Endodermal cell (in vitro differentiated cells): ENCODE measurements around the gene PPFIBP2. TPM values are rescaled to one million over a fixed set of nuclear protein-coding genes. Genes with fewer than 3 reads are reported as not detected.

Experiments used
- DNase-seq: peaks from one replicate; pipeline ENCODE4 v3.0.0-alpha.2; 2017
- H3K27ac ChIP-seq: 2 replicates; pipeline ENCODE4 v1.5.1; 2013; ENCODE audit warnings: mild to moderate bottlenecking, low read depth, low read length, moderate library complexity
- H3K27me3 ChIP-seq: 2 replicates; pipeline ENCODE4 v1.6.1; 2013; ENCODE audit warnings: mild to moderate bottlenecking, low read length, moderate library complexity; ENCODE audit not compliant: insufficient read depth, control insufficient read depth, poor library complexity, severe bottlenecking
- H3K36me3 ChIP-seq: 2 replicates; pipeline ENCODE4 v1.7.0; 2013; ENCODE audit warnings: mild to moderate bottlenecking, low read length, moderate library complexity; ENCODE audit not compliant: control insufficient read depth, insufficient read depth
- H3K4me1 ChIP-seq: one replicate; pipeline ENCODE4 v1.7.0; 2013; ENCODE audit warnings: low read length; ENCODE audit not compliant: control insufficient read depth, insufficient read depth
- H3K4me3 ChIP-seq: 2 replicates; pipeline ENCODE4 v1.5.1; 2013; ENCODE audit warnings: mild to moderate bottlenecking, low read length, moderate library complexity
- H3K9ac ChIP-seq: 2 replicates; pipeline ENCODE4 v1.6.1; 2013; ENCODE audit warnings: mild to moderate bottlenecking, low read length, moderate library complexity; ENCODE audit not compliant: poor library complexity, severe bottlenecking; ENCODE audit errors: extremely low read depth
- H3K9me3 ChIP-seq: 2 replicates; pipeline ENCODE4 v1.6.1; 2013; ENCODE audit warnings: mild to moderate bottlenecking, low read length, moderate library complexity; ENCODE audit not compliant: control insufficient read depth
- H3K27ac Mint-ChIP-seq: 2 replicates; pipeline ENCODE4 v1.8.0; 2020; ENCODE audit warnings: mixed read lengths
- H3K27me3 Mint-ChIP-seq: 2 replicates; pipeline ENCODE4 v1.8.0; 2021; ENCODE audit warnings: mild to moderate bottlenecking, mixed read lengths; ENCODE audit not compliant: insufficient read depth
- H3K36me3 Mint-ChIP-seq: 2 replicates; pipeline ENCODE4 v1.8.0; 2020; ENCODE audit warnings: low read depth, mixed read lengths
- H3K4me1 Mint-ChIP-seq: 2 replicates; pipeline ENCODE4 v1.8.0; 2020; ENCODE audit warnings: mixed read lengths
- H3K4me3 Mint-ChIP-seq: 2 replicates; pipeline ENCODE4 v1.8.0; 2020; ENCODE audit warnings: mild to moderate bottlenecking, moderate library complexity, mixed read lengths
- H3K9me3 Mint-ChIP-seq: 2 replicates; pipeline ENCODE4 v1.8.0; 2020; ENCODE audit warnings: mild to moderate bottlenecking, mixed read lengths
- CTCF ChIP-seq: fragments of 200-600 bp; sonication (generic); conservative IDR thresholded peaks from 2 replicates; pipeline ENCODE4 v1.5.0; 2021; ENCODE audit warnings: antibody characterized with exemption, mild to moderate bottlenecking
- WGBS, 2 experiments: methylation state at CpG; one replicate each; pipeline versions ENCODE4 v1.1.5 to v1.1.7; 2013; ENCODE audit warnings: missing lambda C conversion rate in 2 of 2, mixed read lengths in 1 of 2; ENCODE audit not compliant: insufficient coverage in 1 of 2, insufficient read length in 1 of 2; 5-methylcytosine and 5-hydroxymethylcytosine counted together
- total RNA-seq, 2 donors: library from RNA; stranded (reverse); fragmentation: NEBNext Ultra II Directional in 1 of 2; extraction: Animal tissue kit (Norgen Biotek cat#: 25700) in 1 of 2; gene quantifications; 2 replicates in 1 of 2; 3 replicates in 1 of 2; pipeline ENCODE4 v1.2.1, GENCODE V29; 2021

PPFIBP2 gene
- total RNA-seq, 2 donors from 2014 or later = 149 to 195 TPM

GRCh38 chr11:7687386-7687785 is 173.6 kb downstream of the PPFIBP2 start:
- H3K36me3 ChIP-seq = peaks cover 47% of the 10 kb centered on the region
- H3K9ac ChIP-seq = no peak overlapping the region
- H3K27ac ChIP-seq = no peak overlapping the region
- no peaks in the 10 kb centered on the region for H3K9me3 Mint-ChIP-seq
- H3K27me3 Mint-ChIP-seq = no peaks in the 10 kb centered on the region
- H3K27me3 ChIP-seq = no peaks in the 10 kb centered on the region
- H3K9me3 ChIP-seq = no peaks in the 10 kb centered on the region
- peaks cover 21% of the 10 kb centered on the region for H3K4me1 Mint-ChIP-seq
- H3K4me3 Mint-ChIP-seq = no peak overlapping the region
- 98 to 100% methylated on average over 1 of the region's 1 CpG for whole genome bisulfite sequencing, 2 experiments
- H3K4me3 ChIP-seq = no peak overlapping the region
- H3K27ac Mint-ChIP-seq = no peak overlapping the region
- peaks cover 18% of the 10 kb centered on the region for H3K36me3 Mint-ChIP-seq
- peaks cover 3% of the 10 kb centered on the region for H3K4me1 ChIP-seq
- TF ChIP-seq CTCF = no peak
- DNase-seq = no peak

DNA sequence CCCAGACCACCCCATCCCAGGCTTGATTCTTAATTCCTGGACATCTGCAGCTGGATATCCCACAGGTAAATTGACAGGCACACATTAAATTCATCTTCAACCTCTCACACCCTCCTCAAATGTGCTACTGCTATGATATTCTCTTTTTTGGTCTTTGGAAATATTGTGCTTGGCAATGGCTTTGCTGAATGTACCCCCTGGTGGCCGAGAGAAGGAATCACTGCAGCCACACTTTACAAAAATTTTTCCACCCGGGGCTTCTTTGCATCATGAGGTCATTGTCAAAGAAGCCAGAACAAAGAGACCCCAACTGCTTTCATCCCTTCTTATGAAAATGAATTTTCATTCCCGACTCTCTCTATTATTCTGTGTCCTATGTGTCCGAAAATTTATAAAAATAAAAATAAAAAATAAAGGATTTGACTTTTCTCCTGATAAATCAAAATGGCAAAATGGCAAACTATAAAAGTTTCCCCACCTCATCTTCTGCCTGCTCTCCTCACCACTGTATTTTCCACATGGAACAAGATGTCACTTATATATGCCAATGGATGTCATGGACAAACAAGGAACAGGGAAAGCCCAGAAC is 174.5 kb downstream of the PPFIBP2 start:
- no peaks in the 10 kb centered on the region for H3K9me3 ChIP-seq
- Mint-ChIP-seq H3K4me1 (peaks cover 26% of the 10 kb centered on the region), H3K36me3 (peaks cover 21% of the 10 kb centered on the region), H3K27me3 (no peaks in the 10 kb centered on the region), H3K9me3 (no peaks in the 10 kb centered on the region), H3K27ac (peak overlapping the region; percentile 41), H3K4me3 (no peak overlapping the region)
- peaks cover 11% of the 10 kb centered on the region for H3K4me1 ChIP-seq
- H3K9ac ChIP-seq = no peak overlapping the region
- no peak overlapping the region for H3K4me3 ChIP-seq
- 0 to 22% methylated on average over 2 of the region's 4 CpGs for WGBS, 2 experiments
- H3K27ac ChIP-seq = no peak overlapping the region
- no peak for DNase-seq
- peaks cover 47% of the 10 kb centered on the region for H3K36me3 ChIP-seq
- TF ChIP-seq CTCF = peak; percentile 92
- H3K27me3 ChIP-seq = no peaks in the 10 kb centered on the region

DNA sequence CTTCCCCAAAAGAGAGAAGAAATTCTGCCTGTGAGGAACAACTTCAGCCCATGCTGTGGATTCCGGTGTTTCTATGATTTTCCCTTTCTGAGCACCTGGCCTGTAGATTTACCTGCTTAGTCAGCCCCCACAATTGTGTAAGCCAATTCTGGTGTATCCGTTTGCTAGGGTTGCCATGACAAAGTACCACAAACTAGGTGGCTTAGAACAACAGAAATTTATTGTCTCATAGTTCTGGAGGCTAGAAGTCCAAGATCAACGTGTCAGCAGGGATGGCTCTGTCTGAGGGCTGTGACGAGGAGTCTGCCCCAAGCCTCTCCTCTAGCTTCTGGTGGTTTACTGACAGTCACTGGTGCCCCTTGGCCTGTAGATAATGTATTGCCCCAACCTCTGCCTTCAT is 175.4 kb downstream of the PPFIBP2 start:
- Histone ChIP-seq H3K9ac (no peak overlapping the region), H3K9me3 (peaks cover 3% of the 10 kb centered on the region), H3K4me1 (peaks cover 11% of the 10 kb centered on the region), H3K27ac (no peak overlapping the region), H3K4me3 (no peak overlapping the region), H3K27me3 (no peaks in the 10 kb centered on the region), H3K36me3 (peaks cover 53% of the 10 kb centered on the region)
- DNase-seq = no peak
- Mint-ChIP-seq H3K4me3 (no peak overlapping the region), H3K4me1 (peaks cover 30% of the 10 kb centered on the region), H3K9me3 (no peaks in the 10 kb centered on the region), H3K36me3 (peaks cover 23% of the 10 kb centered on the region), H3K27ac (no peak overlapping the region), H3K27me3 (no peaks in the 10 kb centered on the region)
- no peak for TF ChIP-seq CTCF
- WGBS, 2 experiments = 78 to 90% methylated on average over 3 to 4 of the region's 4 CpGs
